HepG2 (cell line): Measurements from ENCODE around the gene PIEZO1. TPM values are rescaled to one million over a fixed set of nuclear protein-coding genes. Genes with fewer than 3 reads are reported as not detected.
A peak's percentile ranks its signal among the peaks of the same experiment; 100 is the strongest.

Source experiments
- ARID2 ChIP-seq: sonication (generic); formaldehyde crosslinking; IDR thresholded peaks from 2 replicates; pipeline ENCODE4 v1.8.1; 2022; ENCODE audit warnings: mild to moderate bottlenecking, missing genetic modification reagents, borderline replicate concordance
- CSRNP2 ChIP-seq: sonication (generic); formaldehyde crosslinking; conservative IDR thresholded peaks from 2 replicates; pipeline ENCODE4 v1.8.0; 2022; ENCODE audit warnings: low read depth, missing genetic modification reagents
- DPF2 ChIP-seq: sonication (generic); formaldehyde crosslinking; IDR thresholded peaks from 2 replicates; pipeline ENCODE4 v1.4.0; 2020; ENCODE audit warnings: mild to moderate bottlenecking, low read depth, missing genetic modification reagents, borderline replicate concordance
- FOXA1 ChIP-seq, 2 experiments: fragments of 450-650 bp in 1 of 2; sonication (generic) in 1 of 2; formaldehyde crosslinking in 1 of 2; IDR thresholded peaks; 2 replicates each; pipeline versions ENCODE4 v1.4.0 to v1.6.1; 2016 to 2020; ENCODE audit warnings: missing genetic modification reagents in 1 of 2
- GFI1 ChIP-seq: sonication (generic); formaldehyde crosslinking; IDR thresholded peaks from 2 replicates; pipeline ENCODE4 v1.5.0; 2020; ENCODE audit warnings: missing genetic modification reagents, mild to moderate bottlenecking, borderline replicate concordance
- KDM2A ChIP-seq: sonication (generic); formaldehyde crosslinking; IDR thresholded peaks from 2 replicates; pipeline ENCODE4 v1.4.0; 2020; ENCODE audit warnings: low read depth, missing genetic modification reagents, borderline replicate concordance
- KLF13 ChIP-seq: sonication (generic); formaldehyde crosslinking; IDR thresholded peaks from 2 replicates; pipeline ENCODE4 v1.4.0; 2020; ENCODE audit warnings: mild to moderate bottlenecking, missing genetic modification reagents
- NCOA1 ChIP-seq: sonication (generic); formaldehyde crosslinking; IDR thresholded peaks from 2 replicates; pipeline ENCODE4 v1.9.0; 2021; ENCODE audit warnings: missing genetic modification reagents
- NFRKB ChIP-seq: fragments of 450-650 bp; IDR thresholded peaks from 2 replicates; pipeline ENCODE4 v1.6.1; 2017
- NR2F2 ChIP-seq: IDR thresholded peaks from 2 replicates; pipeline ENCODE4 v1.6.1; 2012; ENCODE audit warnings: low read depth, inconsistent platforms, borderline replicate concordance
- RBAK ChIP-seq: sonication (generic); formaldehyde crosslinking; IDR thresholded peaks from 2 replicates; pipeline ENCODE4 v1.5.1; 2020; ENCODE audit warnings: mild to moderate bottlenecking, missing genetic modification reagents
- RFXAP ChIP-seq: sonication (generic); formaldehyde crosslinking; IDR thresholded peaks from 2 replicates; pipeline ENCODE4 v1.4.0; 2020; ENCODE audit warnings: missing genetic modification reagents, borderline replicate concordance
- SP140L ChIP-seq: sonication (generic); formaldehyde crosslinking; IDR thresholded peaks from 2 replicates; pipeline ENCODE4 v1.4.0; 2020; ENCODE audit warnings: missing genetic modification reagents, borderline replicate concordance
- SP5 ChIP-seq: IDR thresholded peaks from 2 replicates; pipeline ENCODE4 v1.6.1; 2016; ENCODE audit warnings: low read depth, borderline replicate concordance
- TFE3 ChIP-seq: IDR thresholded peaks from 2 replicates; pipeline ENCODE4 v1.6.1; 2016
- TOPORS ChIP-seq: sonication (generic); formaldehyde crosslinking; IDR thresholded peaks from 2 replicates; pipeline ENCODE4 v1.8.0; 2023; ENCODE audit warnings: mild to moderate bottlenecking, missing genetic modification reagents
- UBTF ChIP-seq: sonication (generic); formaldehyde crosslinking; IDR thresholded peaks from 2 replicates; pipeline ENCODE4 v1.4.0; 2020; ENCODE audit warnings: mild to moderate bottlenecking, missing genetic modification reagents
- ZFP1 ChIP-seq: IDR thresholded peaks from 2 replicates; pipeline ENCODE4 v1.6.1; 2016
- polyA plus RNA-seq, 8 experiments: library from polyadenylated mRNA; depleted of rRNA in 3 of 8; stranded (reverse) in 7 of 8; unstranded in 1 of 8; fragments of >200 nt; fragmentation: Illumina TruSeq in 4 of 8; extraction: Trizol in 4 of 8; gene quantifications; 2 replicates each; pipeline versions ENCODE4 v1.2.1 to v1.2.3, GENCODE V29; 2011 to 2016; ENCODE audit warnings: low read depth in 4 of 8, missing spikeins in 1 of 8, mixed read lengths in 1 of 8; ENCODE audit not compliant: insufficient read depth in 1 of 8
- total RNA-seq, 5 experiments: library from RNA; depleted of rRNA; stranded (reverse); fragments of >200 nt; fragmentation: Illumina TruSeq; extraction: Trizol; gene quantifications; 2 replicates each; pipeline ENCODE4 v1.2.3, GENCODE V29; 2016; ENCODE audit warnings: low read depth in 1 of 5
- TF ChIP-seq, protein P1 (sequence below): sonication (generic); formaldehyde crosslinking; IDR thresholded peaks from 2 replicates; pipeline ENCODE4 v1.4.0; 2020; ENCODE audit warnings: mild to moderate bottlenecking, missing genetic modification reagents

The PIEZO1 gene
- total and polyA plus RNA-seq, 2 of the 13 experiments (the other 11 are each of a cell fraction or from before 2014, with no cell fraction given) = 67.9 to 85.0 TPM

GRCh38 chr16:88678224-88678979 lies 106.6 kb downstream of the PIEZO1 start (continued):
- TF ChIP-seq, protein P1, sequence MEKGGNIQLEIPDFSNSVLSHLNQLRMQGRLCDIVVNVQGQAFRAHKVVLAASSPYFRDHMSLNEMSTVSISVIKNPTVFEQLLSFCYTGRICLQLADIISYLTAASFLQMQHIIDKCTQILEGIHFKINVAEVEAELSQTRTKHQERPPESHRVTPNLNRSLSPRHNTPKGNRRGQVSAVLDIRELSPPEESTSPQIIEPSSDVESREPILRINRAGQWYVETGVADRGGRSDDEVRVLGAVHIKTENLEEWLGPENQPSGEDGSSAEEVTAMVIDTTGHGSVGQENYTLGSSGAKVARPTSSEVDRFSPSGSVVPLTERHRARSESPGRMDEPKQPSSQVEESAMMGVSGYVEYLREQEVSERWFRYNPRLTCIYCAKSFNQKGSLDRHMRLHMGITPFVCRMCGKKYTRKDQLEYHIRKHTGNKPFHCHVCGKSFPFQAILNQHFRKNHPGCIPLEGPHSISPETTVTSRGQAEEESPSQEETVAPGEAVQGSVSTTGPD (CRISPR knock-in tag) = no peak
- TF ChIP-seq DPF2 (CRISPR knock-in tag) (no peak), SP5 (CRISPR knock-in tag) (no peak), RFXAP (CRISPR knock-in tag) (no peak), SP140L (CRISPR knock-in tag) (no peak), RBAK (CRISPR knock-in tag) (no peak), TFE3 (CRISPR knock-in tag) (no peak), UBTF (CRISPR knock-in tag) (0 out of 2 replicates have a peak, but pooled peaks have one; percentile 0), ARID2 (CRISPR knock-in tag) (no peak), GFI1 (CRISPR knock-in tag) (no peak), NCOA1 (CRISPR knock-in tag) (no peak), CSRNP2 (no peak), FOXA1 (IDR thresholded peaks at IDR 0.05) (no peak), FOXA1 (CRISPR knock-in tag; IDR thresholded peaks at IDR 0.05) (no peak), KLF13 (no peak), NFRKB (no peak), KDM2A (CRISPR knock-in tag) (peak; percentile 38; the same call in 1 of the 2 replicates), ZFP1 (CRISPR knock-in tag) (no peak), TOPORS (CRISPR knock-in tag) (no peak), NR2F2 (no peak)
